AG04450 (cell line): Measurements from ENCODE around the gene PLD1. TPM values are rescaled to one million over a fixed set of nuclear protein-coding genes. Genes with fewer than 3 reads are reported as not detected.
A peak's percentile ranks its signal among the peaks of the same experiment; 100 is the strongest.
"Not testable (repeated sequence)": the region's sequence is repeated elsewhere in the genome, so short reads cannot be mapped to it uniquely, and the experiment has no call there.

ENCODE experiments used
- CTCF ChIA-PET: fragments of 300-600, 350-600 bp; formaldehyde crosslinking; extraction: SDS; loops from one replicate; lab custom pipeline; 2022; ENCODE audit warnings: antibody characterized with exemption, inconsistent platforms; lab: Charles Lee
- POLR2A ChIA-PET: fragments of 350-600 bp; formaldehyde crosslinking; extraction: SDS; loops from one replicate; lab custom pipeline; 2021; ENCODE audit warnings: antibody characterized with exemption, inconsistent platforms; lab: Yijun Ruan, JAX
- DNase-seq: peaks from one replicate; pipeline ENCODE4 v3.0.0-alpha.2; 2011; ENCODE audit warnings: low read depth, low spot score
- H3K27ac ChIP-seq: one replicate; pipeline ENCODE4 v1.5.1; 2012; ENCODE audit warnings: low read depth, low read length, control low read depth
- H3K27me3 ChIP-seq: one replicate; pipeline ENCODE4 v1.6.0; 2012; ENCODE audit warnings: low read length; ENCODE audit not compliant: control insufficient read depth, insufficient read depth
- H3K4me3 ChIP-seq: 2 replicates; pipeline ENCODE4 v1.5.1; 2011; ENCODE audit warnings: mild to moderate bottlenecking, low read depth, low read length, control low read depth
- H3K9me3 ChIP-seq: 2 replicates; pipeline ENCODE4 v1.5.1; 2012; ENCODE audit warnings: low read length; ENCODE audit not compliant: control insufficient read depth, insufficient read depth
- CTCF ChIP-seq: IDR thresholded peaks from 2 replicates; pipeline ENCODE4 v1.5.1; 2011; ENCODE audit warnings: low read depth, low read length, control low read depth, inconsistent platforms
- polyA plus RNA-seq: library from polyadenylated mRNA; depleted of rRNA; stranded (reverse); fragments of >200 nt; gene quantifications from 2 replicates; pipeline ENCODE4 v1.2.3, GENCODE V29; 2011

Gene PLD1
- polyA plus RNA-seq, 1 experiment, result 20.2 TPM

GRCh38 chr3:171643033-171643432 is 167.2 kb downstream of the PLD1 start:
- H3K27ac ChIP-seq, result no peak overlapping the region
- no peak for TF ChIP-seq CTCF
- no peaks in the 10 kb centered on the region for H3K9me3 ChIP-seq
- no peaks in the 10 kb centered on the region for H3K27me3 ChIP-seq
- no peak overlapping the region for H3K4me3 ChIP-seq
- ChIA-PET POLR2A (no interaction called here), CTCF (interaction anchor here (4.2 to 4.5 kb wide), 2 partner anchors 130 to 186 kb away, joined by 26 to 116 read pairs; no protein-coding TSS in a partner anchor)
- no peak for DNase-seq

GRCh38 chr3:171640520-171641412 is 169.5 kb downstream of the PLD1 start:
- ChIA-PET CTCF (interaction anchor here (1.0 to 3.3 kb wide), 5 partner anchors 9 to 679 kb away, joined by 3 to 25 read pairs (median 4); no protein-coding TSS in a partner anchor), POLR2A (no interaction called here)
- no peaks in the 10 kb centered on the region for H3K9me3 ChIP-seq
- DNase-seq, result peak; percentile 21
- H3K27ac ChIP-seq, result peak overlapping the region; percentile 78
- H3K27me3 ChIP-seq, result no peaks in the 10 kb centered on the region
- TF ChIP-seq CTCF, result peak; percentile 50
- H3K4me3 ChIP-seq, result no peak overlapping the region

DNA sequence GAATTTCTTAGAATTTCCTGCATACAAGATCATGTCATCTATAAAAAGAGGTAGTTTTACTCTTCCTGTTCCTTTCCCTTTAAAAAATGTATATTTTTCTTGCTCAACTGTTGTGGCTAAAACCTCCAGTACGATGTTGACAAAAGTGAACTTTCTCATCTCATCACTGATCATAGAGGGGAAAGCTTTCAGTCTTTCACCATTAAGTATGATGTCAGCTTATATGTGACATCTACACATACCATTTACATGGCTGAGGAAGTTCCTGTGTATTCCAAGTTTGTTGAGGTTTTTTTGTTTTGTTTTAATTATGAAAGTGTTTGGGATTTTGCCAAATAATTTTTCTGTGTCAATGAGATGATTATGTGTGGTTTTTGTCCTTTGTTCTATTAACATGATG is 173.6 kb downstream of the PLD1 start:
- DNase-seq, result no peak
- no peaks in the 10 kb centered on the region for H3K27me3 ChIP-seq
- no peaks in the 10 kb centered on the region for H3K9me3 ChIP-seq
- H3K4me3 ChIP-seq, result no peak overlapping the region
- CTCF ChIA-PET, result no interaction called here
- POLR2A ChIA-PET, result no interaction called here
- TF ChIP-seq CTCF, result no peak
- H3K27ac ChIP-seq, result no peak overlapping the region

DNA sequence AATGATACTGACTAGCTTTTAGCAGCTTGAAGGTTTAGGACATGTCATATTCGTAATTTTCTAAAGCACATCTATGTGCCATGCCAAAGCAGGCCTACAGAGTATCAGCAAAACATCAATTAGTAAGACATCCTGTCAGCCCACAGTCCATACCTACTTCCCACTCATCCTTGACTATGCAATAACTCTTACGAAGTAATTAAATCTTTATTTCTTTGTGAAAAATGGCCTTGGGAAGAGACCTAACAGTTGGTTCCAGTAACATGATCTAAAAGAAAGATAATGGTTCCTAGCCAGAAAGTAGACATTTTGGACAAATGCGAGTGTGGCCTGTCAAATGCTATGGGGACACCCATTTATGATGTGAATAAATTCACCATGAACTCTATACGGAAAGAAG is 177.5 kb downstream of the PLD1 start:
- H3K27ac ChIP-seq, result no peak overlapping the region
- TF ChIP-seq CTCF, result no peak
- H3K27me3 ChIP-seq, result no peaks in the 10 kb centered on the region
- CTCF ChIA-PET, result interaction anchor here (0.5 to 1.6 kb wide), 2 partner anchors 14 to 19 kb away, joined by 6 read pairs; no protein-coding TSS in a partner anchor
- H3K4me3 ChIP-seq, result no peak overlapping the region
- no peak for DNase-seq
- POLR2A ChIA-PET, result no interaction called here
- H3K9me3 ChIP-seq, result no peaks in the 10 kb centered on the region

DNA sequence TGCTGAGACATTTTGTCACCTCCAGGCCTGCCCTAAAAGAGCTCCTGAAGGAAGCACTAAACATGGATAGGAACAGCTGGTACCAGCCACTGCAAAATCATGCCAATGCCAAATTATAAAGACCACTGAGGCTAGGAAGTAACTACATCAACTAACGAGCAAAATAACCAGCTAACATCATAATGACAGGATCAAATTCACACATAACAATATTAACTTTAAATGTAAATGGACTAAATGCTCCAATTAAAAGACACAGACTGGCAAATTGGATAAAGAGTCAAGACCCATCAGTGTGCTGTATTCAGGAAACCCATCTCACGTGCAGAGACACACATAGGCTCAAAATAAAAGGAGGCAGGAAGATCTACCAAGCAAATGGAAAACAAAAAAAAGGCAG is 183.5 kb downstream of the PLD1 start:
- H3K4me3 ChIP-seq, H3K27ac ChIP-seq, DNase-seq, H3K9me3 ChIP-seq, POLR2A ChIA-PET, CTCF ChIA-PET, H3K27me3 ChIP-seq: not testable (repeated sequence)
